HFFc6 (cell line): ENCODE data around the gene RAMP3. TPM values are rescaled to one million over a fixed set of nuclear protein-coding genes. Genes with fewer than 3 reads are reported as not detected.
"Not testable (repeated sequence)": the region's sequence is repeated elsewhere in the genome, so short reads cannot be mapped to it uniquely, and the experiment has no call there.

Experiments used
- DNase-seq: peaks from one replicate; pipeline ENCODE4 v3.0.0-alpha.2; 2018
- H3K27ac Mint-ChIP-seq: 2 replicates; pipeline ENCODE4 v1.8.0; 2020; ENCODE audit warnings: mild to moderate bottlenecking, mixed read lengths
- H3K27me3 Mint-ChIP-seq: 2 replicates; pipeline ENCODE4 v1.8.0; 2021; ENCODE audit warnings: mild to moderate bottlenecking, moderate library complexity, mixed read lengths; ENCODE audit not compliant: insufficient read depth
- H3K36me3 Mint-ChIP-seq: 2 replicates; pipeline ENCODE4 v1.8.0; 2021; ENCODE audit warnings: low read depth, mixed read lengths
- H3K4me1 Mint-ChIP-seq: 2 replicates; pipeline ENCODE4 v1.8.0; 2020; ENCODE audit warnings: low read depth, mixed read lengths
- H3K4me3 Mint-ChIP-seq: 2 replicates; pipeline ENCODE4 v1.8.0; 2020; ENCODE audit warnings: mild to moderate bottlenecking, moderate library complexity, mixed read lengths
- H3K9me3 Mint-ChIP-seq: 2 replicates; pipeline ENCODE4 v1.8.0; 2020; ENCODE audit warnings: mild to moderate bottlenecking, mixed read lengths
- total RNA-seq, 6 experiments: library from RNA; stranded (reverse); fragmentation: NEBNext Ultra II Directional; extraction: Animal tissue kit (Norgen Biotek cat#: 25700); gene quantifications; 2 replicates in 1 of 6; 3 replicates in 5 of 6; pipeline ENCODE4 v1.2.3, GENCODE V29; 2021
- TF ChIP-seq, protein P1 (sequence below): fragments of 200-600 bp; sonication (generic); IDR thresholded peaks from 2 replicates; pipeline ENCODE4 v1.5.0; 2021; ENCODE audit warnings: antibody characterized with exemption, mild to moderate bottlenecking

The RAMP3 gene
- total RNA-seq, 6 experiments from 2014 or later = not detected

DNA sequence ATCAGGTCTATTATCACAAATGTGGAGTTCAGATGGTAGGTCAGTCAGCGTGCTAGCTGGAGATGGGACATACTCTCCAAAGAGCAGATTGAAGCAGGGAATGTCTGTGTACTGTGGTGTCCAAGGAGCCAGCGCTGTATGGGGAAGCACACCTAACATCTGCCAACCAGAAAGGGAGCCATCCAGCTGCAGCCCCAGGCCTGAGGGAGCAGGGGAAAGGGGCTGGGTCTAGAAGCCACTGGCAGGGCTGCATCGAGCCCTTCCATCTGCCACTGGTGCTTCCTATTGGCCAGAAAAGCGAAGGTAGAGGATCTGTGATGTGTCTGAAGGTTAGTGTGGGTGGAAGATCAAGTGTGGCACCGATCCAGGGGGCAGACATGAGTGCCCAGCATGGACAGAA is 8.0 kb upstream of the RAMP3 start:
- H3K27ac Mint-ChIP-seq = no peak overlapping the region
- TF ChIP-seq, protein P1, sequence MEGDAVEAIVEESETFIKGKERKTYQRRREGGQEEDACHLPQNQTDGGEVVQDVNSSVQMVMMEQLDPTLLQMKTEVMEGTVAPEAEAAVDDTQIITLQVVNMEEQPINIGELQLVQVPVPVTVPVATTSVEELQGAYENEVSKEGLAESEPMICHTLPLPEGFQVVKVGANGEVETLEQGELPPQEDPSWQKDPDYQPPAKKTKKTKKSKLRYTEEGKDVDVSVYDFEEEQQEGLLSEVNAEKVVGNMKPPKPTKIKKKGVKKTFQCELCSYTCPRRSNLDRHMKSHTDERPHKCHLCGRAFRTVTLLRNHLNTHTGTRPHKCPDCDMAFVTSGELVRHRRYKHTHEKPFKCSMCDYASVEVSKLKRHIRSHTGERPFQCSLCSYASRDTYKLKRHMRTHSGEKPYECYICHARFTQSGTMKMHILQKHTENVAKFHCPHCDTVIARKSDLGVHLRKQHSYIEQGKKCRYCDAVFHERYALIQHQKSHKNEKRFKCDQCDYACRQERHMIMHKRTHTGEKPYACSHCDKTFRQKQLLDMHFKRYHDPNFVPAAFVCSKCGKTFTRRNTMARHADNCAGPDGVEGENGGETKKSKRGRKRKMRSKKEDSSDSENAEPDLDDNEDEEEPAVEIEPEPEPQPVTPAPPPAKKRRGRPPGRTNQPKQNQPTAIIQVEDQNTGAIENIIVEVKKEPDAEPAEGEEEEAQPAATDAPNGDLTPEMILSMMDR = no peak
- H3K4me3 Mint-ChIP-seq = no peak overlapping the region
- H3K27me3 Mint-ChIP-seq = peaks cover 48% of the 10 kb centered on the region
- no peak for DNase-seq
- H3K9me3 Mint-ChIP-seq = no peaks in the 10 kb centered on the region
- H3K4me1 Mint-ChIP-seq = no peaks in the 10 kb centered on the region
- no peaks in the 10 kb centered on the region for H3K36me3 Mint-ChIP-seq

DNA sequence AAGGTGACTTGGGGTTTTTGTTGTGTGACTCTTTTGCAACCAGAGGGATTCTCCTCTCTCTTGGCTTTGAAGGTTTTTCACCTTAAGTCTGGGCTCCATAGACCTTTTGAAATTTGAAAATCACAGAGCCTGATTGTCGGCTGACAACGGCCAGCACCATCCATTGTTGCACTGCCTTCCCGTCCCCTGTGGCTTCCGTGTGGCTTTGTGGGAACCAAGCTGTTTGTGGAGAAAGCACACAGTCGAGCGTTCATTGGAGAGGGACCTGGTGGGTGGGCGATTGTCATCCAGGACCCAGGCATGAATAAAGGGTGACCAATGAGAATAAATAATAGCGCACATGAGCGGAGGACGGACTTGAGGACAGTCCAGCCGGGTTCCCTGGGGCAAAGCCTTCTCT is 7.4 kb upstream of the RAMP3 start:
- H3K4me3 Mint-ChIP-seq = no peak overlapping the region
- no peaks in the 10 kb centered on the region for H3K4me1 Mint-ChIP-seq

DNA sequence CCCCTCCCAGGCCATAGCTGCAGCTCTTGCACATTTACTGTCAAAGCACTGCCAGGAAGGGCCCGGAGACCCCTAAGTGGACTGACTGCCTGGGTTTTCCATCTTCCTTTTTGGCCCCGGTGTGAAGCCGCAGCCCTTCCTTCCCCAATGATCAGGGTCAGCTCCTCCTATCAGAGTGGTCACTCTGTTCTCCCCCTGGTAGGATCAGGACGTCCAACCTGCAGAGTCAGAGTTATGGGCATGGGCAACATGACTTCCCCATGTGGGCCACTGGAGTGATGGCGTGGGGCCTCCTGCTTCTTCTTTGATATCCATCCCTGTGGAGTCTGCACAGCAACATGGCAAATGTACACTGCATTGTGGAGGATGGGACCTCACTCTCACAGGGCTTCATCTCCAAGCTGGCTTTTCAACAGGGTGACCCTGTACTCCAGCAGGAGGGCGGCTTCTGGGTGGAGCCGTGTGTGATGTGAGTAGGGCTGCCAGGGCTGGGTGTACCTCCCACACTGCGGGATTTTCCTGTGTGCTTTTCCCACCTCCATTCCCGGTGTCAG is 6.4 kb upstream of the RAMP3 start:
- Mint-ChIP-seq H3K27ac (no peak overlapping the region), H3K4me1 (no peaks in the 10 kb centered on the region), H3K36me3 (no peaks in the 10 kb centered on the region), H3K27me3 (peaks cover 43% of the 10 kb centered on the region), H3K9me3 (no peaks in the 10 kb centered on the region), H3K4me3 (no peak overlapping the region)
- TF ChIP-seq, protein P1 = no peak
- no peak for DNase-seq

More for the DNA sequence above, 7.4 kb upstream of the RAMP3 start:
- no peak for DNase-seq
- TF ChIP-seq, protein P1 = no peak
- Mint-ChIP-seq H3K36me3 (no peaks in the 10 kb centered on the region), H3K9me3 (no peaks in the 10 kb centered on the region), H3K27me3 (peaks cover 45% of the 10 kb centered on the region), H3K27ac (no peak overlapping the region)

DNA sequence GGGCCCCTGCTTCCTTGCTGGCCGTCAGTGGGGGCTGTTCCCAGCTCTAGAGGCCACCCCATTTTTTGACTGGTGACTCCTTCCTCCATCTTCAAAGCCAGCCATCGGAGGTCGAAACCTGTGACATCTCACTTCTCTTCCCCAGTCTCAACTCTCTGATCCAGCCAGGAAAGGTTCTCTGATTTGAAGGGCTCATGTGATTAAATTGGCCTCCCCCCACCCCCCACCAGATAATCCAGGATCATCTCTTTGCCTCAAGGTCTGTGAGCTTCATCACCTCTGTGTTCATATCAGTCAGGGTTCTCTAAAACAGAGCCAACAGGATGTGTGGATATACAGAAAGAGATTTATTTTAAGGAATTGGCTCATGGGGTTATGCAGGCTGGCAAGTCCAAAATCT is 5.6 kb upstream of the RAMP3 start:
- peaks cover 40% of the 10 kb centered on the region for H3K27me3 Mint-ChIP-seq
- no peaks in the 10 kb centered on the region for H3K36me3 Mint-ChIP-seq
- H3K9me3 Mint-ChIP-seq = no peaks in the 10 kb centered on the region
- TF ChIP-seq, protein P1 = no peak
- H3K27ac Mint-ChIP-seq = no peak overlapping the region
- no peak for DNase-seq
- H3K4me1 Mint-ChIP-seq = no peaks in the 10 kb centered on the region
- no peak overlapping the region for H3K4me3 Mint-ChIP-seq

DNA sequence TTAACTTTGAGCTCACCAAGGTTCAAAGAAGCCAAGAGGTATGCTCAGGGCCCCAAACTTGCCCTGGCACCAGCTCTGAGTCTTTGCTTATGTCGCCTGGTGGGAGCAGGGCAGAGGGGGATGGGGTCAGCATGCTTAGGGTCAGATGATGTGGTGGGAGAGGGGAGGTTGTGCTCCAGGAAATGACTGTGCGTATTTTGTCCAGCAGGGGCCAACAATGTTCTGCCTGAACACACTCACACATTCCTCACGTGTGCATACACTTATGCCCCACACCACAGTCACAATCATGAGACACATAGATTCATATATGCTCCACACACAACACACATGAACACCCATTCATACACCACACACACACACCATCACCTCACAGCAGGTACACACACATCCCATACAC is 4.4 kb upstream of the RAMP3 start:
- DNase-seq = no peak
- Mint-ChIP-seq H3K27me3 (peaks cover 39% of the 10 kb centered on the region), H3K4me3 (no peak overlapping the region), H3K4me1 (no peaks in the 10 kb centered on the region), H3K27ac (no peak overlapping the region), H3K9me3 (no peaks in the 10 kb centered on the region), H3K36me3 (no peaks in the 10 kb centered on the region)
- TF ChIP-seq, protein P1 = peak; percentile 44

DNA sequence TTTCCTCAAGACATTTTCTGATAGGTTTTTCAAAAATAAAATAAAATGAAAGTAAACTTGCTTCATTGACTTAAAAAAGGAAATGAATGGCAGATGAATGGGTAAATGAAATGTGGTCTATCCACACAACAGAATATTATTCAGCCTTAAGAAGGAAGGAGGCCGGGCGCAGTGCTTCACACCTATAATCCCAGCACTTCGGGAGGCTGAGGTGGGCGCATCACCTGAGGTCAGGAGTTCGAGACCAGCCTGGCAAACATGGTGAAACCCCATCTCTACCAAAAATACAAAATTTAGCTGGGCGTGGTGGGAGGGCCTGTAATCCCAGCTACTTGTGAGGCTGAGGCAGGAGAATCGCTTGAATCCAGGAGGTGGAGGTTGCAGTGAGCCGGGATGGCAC is 3.7 kb upstream of the RAMP3 start:
- H3K4me1 Mint-ChIP-seq, H3K4me3 Mint-ChIP-seq, H3K9me3 Mint-ChIP-seq, H3K27ac Mint-ChIP-seq, H3K36me3 Mint-ChIP-seq, DNase-seq: not testable (repeated sequence)
- peaks cover 39% of the 10 kb centered on the region for H3K27me3 Mint-ChIP-seq
